Measurements from ENCODE around the gene PTCRA.
"Not testable (repeated sequence)": the region's sequence is repeated elsewhere in the genome, so short reads cannot be mapped to it uniquely, and the experiment has no call there.

PTCRA gene

DNA sequence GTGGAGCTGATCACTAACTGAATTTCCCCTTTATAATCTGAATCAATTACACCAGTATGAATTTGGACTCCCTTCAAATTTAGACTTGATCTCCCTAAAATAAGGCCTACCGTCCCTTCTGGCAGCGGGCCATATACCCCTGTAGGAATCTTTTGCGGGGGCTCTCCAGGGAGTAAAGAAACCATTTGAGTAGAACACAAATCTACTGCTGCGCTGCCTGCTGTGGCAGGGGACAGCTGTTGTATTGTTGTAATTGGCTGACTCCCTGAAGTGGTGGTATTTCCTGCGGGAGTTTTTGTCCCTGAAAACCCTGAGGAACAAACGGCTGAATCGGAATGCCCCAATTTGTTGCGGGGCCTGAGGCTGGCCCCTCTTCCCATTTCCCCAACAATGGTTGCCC is 16.0 kb upstream of the PTCRA start:
- DNase-seq, result no peak
- no peak overlapping the region for H3K4me3 ChIP-seq
- no peaks in the 10 kb centered on the region for H3K36me3 ChIP-seq
- H3K9me3 ChIP-seq, result no peaks in the 10 kb centered on the region
- H3K27ac ChIP-seq, result peak overlapping the region; percentile 11 to 36
- no peaks in the 10 kb centered on the region for H3K27me3 ChIP-seq
- intact Hi-C loops (cut with DNase I; ENCODE audit: low total_unique reads), result loop anchor here (2.0 to 10.0 kb wide), 2 partner anchors 75 to 243 kb away; partner anchors contain the start of gene PEX6
- peaks cover 0 to 24% (median 15%) of the 10 kb centered on the region in 4 donors for H3K4me1 ChIP-seq
- TF ChIP-seq, protein P1, sequence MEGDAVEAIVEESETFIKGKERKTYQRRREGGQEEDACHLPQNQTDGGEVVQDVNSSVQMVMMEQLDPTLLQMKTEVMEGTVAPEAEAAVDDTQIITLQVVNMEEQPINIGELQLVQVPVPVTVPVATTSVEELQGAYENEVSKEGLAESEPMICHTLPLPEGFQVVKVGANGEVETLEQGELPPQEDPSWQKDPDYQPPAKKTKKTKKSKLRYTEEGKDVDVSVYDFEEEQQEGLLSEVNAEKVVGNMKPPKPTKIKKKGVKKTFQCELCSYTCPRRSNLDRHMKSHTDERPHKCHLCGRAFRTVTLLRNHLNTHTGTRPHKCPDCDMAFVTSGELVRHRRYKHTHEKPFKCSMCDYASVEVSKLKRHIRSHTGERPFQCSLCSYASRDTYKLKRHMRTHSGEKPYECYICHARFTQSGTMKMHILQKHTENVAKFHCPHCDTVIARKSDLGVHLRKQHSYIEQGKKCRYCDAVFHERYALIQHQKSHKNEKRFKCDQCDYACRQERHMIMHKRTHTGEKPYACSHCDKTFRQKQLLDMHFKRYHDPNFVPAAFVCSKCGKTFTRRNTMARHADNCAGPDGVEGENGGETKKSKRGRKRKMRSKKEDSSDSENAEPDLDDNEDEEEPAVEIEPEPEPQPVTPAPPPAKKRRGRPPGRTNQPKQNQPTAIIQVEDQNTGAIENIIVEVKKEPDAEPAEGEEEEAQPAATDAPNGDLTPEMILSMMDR (IDR thresholded peaks at IDR 0.05), result no peak

DNA sequence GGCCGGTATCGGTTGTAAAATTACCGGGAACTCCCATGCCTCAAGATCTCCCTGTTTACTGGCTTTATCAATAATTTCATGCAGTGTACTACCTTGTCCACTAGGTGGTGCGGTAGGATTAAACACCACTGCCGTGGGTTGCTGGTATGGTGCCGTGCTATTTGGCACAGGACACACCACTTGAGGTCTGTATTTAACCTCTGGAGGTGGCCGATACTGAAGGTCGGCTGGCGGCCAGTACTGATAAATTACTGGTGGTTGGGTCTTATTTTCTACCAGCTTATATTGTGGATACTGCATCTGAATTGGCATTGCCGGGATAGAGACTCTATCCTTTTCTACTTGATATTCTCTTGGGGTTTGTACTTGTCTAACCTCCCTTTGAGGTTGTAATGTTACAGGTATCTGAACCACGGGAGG is 14.3 kb upstream of the PTCRA start:
- H3K27ac ChIP-seq, result no peak overlapping the region
- H3K36me3 ChIP-seq, result no peaks in the 10 kb centered on the region
- peak; percentile 69 to 80 for DNase-seq
- peaks cover 0 to 24% (median 15%) of the 10 kb centered on the region in 4 donors for H3K4me1 ChIP-seq
- no peaks in the 10 kb centered on the region for H3K27me3 ChIP-seq
- no peak overlapping the region for H3K4me3 ChIP-seq
- H3K9me3 ChIP-seq, result no peaks in the 10 kb centered on the region
- intact Hi-C loops (cut with DNase I; ENCODE audit: low total_unique reads), result loop anchor here (2.0 to 10.0 kb wide), 2 partner anchors 73 to 241 kb away; partner anchors contain the start of gene PEX6
- TF ChIP-seq, protein P1 (IDR thresholded peaks at IDR 0.05), result peak; percentile 85 to 91

DNA sequence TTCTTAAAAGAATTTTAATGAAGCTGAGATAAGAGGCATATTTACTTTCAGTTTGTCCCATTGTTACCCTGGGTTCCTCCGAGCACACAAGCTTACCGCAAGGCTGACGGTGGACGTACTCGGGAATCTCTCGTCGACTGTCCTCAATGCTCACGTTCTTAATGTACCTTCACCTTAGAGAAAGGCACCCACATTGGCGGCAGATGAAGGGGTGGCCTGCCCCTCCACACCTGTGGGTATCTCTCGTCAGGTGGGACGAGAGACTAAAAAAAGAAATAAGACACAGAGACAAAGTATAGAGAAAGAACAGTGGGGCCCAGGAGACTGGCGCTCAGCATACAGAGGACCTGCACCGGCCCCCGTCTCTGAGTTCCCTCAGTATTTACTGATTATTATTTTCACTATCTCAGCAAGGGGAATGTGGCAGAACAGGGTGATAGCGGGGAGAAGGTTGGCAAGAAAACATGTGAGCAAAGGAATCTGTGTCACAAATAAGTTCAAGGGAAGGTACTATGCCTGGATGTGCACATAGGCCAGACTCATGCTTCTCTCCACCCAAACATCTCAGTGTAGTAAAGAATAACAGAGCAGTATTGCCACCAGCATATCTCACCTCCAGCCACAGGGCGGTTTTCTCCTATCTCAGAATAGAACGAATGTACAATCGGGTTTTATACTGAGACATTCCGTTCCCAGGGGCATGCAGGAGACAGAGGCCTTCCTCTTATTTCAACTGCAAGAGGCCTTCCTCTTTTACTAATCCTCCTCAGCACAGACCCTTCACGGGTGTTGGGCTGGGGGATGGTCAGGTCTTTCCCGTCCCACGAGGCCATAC is 13.2 kb upstream of the PTCRA start:
- not testable (repeated sequence) for DNase-seq, H3K27ac ChIP-seq, H3K27me3 ChIP-seq, H3K9me3 ChIP-seq, H3K36me3 ChIP-seq, H3K4me3 ChIP-seq
- peaks cover 0 to 24% (median 15%) of the 10 kb centered on the region in 4 donors for H3K4me1 ChIP-seq
- intact Hi-C loops (cut with DNase I; ENCODE audit: low total_unique reads), result loop anchor here (10.0 kb wide), 1 partner anchor 72 kb away; the partner anchor contains the start of gene PEX6

GRCh38 chr6:42904467-42904866 is 11.4 kb upstream of the PTCRA start:
- peaks cover 0 to 19% (median 12%) of the 10 kb centered on the region in 4 donors for H3K4me1 ChIP-seq
- intact Hi-C loops (cut with DNase I; ENCODE audit: low total_unique reads), result loop anchor here (10.0 kb wide), 1 partner anchor 70 kb away; the partner anchor contains the start of gene PEX6
- no peaks in the 10 kb centered on the region for H3K36me3 ChIP-seq
- DNase-seq, result no peak
- no peak overlapping the region for H3K27ac ChIP-seq
- no peaks in the 10 kb centered on the region for H3K27me3 ChIP-seq
- H3K9me3 ChIP-seq, result no peaks in the 10 kb centered on the region
- no peak overlapping the region for H3K4me3 ChIP-seq
- TF ChIP-seq, protein P1 (IDR thresholded peaks at IDR 0.05), result no peak

DNA sequence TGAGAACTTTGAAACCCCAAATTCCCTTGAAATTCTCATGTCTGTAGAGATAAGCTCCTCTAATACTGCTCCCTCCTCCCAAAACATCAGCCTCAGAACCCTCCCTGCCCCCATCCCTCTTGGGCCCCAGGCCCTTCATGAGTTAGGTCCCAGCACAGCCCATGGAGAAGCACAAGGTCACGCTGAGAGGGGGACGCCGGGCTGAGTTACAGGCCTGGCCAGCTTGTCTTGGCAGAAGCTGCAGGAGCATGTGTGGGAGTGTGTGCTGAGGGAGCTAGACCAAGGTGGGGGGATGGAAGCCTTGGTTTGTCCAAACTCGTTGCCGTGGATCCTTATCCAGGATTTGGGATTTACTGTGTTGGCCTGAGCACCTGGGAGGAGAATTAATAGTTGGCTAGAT is 8.5 kb upstream of the PTCRA start:
- TF ChIP-seq, protein P1 (IDR thresholded peaks at IDR 0.05), result no peak
- no peak overlapping the region for H3K27ac ChIP-seq
- DNase-seq, result no peak
- intact Hi-C loops (cut with DNase I; ENCODE audit: low total_unique reads), result loop anchor here (5.0 to 10.0 kb wide), 2 partner anchors 67 to 225 kb away; partner anchors contain the start of gene PEX6
- H3K36me3 ChIP-seq, result no peaks in the 10 kb centered on the region
- no peak overlapping the region for H3K4me3 ChIP-seq
- H3K9me3 ChIP-seq, result no peaks in the 10 kb centered on the region
- H3K27me3 ChIP-seq, result peaks cover 0 to 13% of the 10 kb centered on the region in 2 donors
- H3K4me1 ChIP-seq, result peaks cover 0 to 7% (median 6%) of the 10 kb centered on the region in 4 donors

DNA sequence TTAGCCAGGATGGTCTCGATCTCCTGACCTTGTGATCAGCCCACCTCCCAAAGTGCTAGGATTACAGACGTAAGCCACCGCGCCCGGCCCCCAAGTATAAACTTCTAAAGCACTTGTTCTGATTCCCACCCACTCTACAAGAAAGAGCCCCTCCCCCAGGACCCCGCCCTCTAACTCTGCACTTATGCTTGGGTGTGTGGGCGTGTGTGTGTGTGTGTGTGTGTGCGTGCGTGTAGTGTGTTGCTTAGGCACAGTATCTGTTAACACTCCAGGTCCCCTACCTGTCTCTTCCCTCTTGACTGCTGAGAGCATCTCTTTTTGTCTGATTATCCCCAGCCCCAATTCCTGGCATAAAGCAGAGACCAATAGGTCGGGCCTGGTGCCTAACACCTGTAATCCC is 6.0 kb upstream of the PTCRA start:
- peaks cover 0 to 7% (median 6%) of the 10 kb centered on the region in 4 donors for H3K4me1 ChIP-seq
- no peak overlapping the region for H3K27ac ChIP-seq
- no peak overlapping the region for H3K4me3 ChIP-seq
- no peak for DNase-seq
- peaks cover 0 to 28% of the 10 kb centered on the region in 2 donors for H3K27me3 ChIP-seq
- TF ChIP-seq, protein P1 (IDR thresholded peaks at IDR 0.05), result no peak
- no peaks in the 10 kb centered on the region for H3K9me3 ChIP-seq
- intact Hi-C loops (cut with DNase I; ENCODE audit: low total_unique reads), result loop anchor here (5.0 to 10.0 kb wide), 2 partner anchors 65 to 222 kb away; partner anchors contain the start of gene PEX6
- no peaks in the 10 kb centered on the region for H3K36me3 ChIP-seq
